Measurements from ENCODE around the gene MAPK6.
"Not testable (repeated sequence)": the region's sequence is repeated elsewhere in the genome, so short reads cannot be mapped to it uniquely, and the experiment has no call there.

MAPK6 gene

GRCh38 chr15:52018693-52019393 is at the start of gene MAPK6:
Gene MAPK6, plus strand, starts transcription at chr15:52019219. Its CDS starts 27,242 bp downstream, at chr15:52046461.
- peak; percentile 92 for DNase-seq (ENCODE audit: low read depth)

- DNase-seq (ENCODE audit: low read depth), result no peak
Observed at GRCh38 chr15:51969728-51970127, 49.3 kb upstream of the MAPK6 start.

GRCh38 chr15:51970132-51970817 is 48.7 kb upstream of the MAPK6 start:
- DNase-seq (ENCODE audit: low read depth), result no peak

DNA sequence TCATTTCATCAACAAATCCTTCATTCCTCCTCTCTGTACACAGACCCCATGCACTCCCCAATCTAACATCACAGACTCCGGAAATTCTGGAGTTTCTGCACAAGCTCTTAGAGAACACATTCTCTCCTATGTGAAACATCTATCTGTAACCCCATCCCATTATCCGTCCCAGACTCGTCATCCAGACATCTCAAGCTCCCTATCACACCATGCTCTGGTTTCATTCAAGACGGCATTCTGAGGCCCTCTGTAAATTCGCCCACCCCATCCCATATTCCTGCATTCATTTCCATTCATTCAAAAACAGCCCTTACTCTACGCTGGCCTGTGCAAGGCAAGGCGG is 48.0 kb upstream of the MAPK6 start:
- DNase-seq (ENCODE audit: low read depth), result no peak

- peak; percentile 57 for DNase-seq (ENCODE audit: low read depth)
Observed at GRCh38 chr15:51971375-51972133, 47.5 kb upstream of the MAPK6 start, which contains the start of gene LEO1. Gene LEO1, minus strand, starts transcription at chr15:51971778. Its CDS starts 33 bp downstream, at chr15:51971745.

DNA sequence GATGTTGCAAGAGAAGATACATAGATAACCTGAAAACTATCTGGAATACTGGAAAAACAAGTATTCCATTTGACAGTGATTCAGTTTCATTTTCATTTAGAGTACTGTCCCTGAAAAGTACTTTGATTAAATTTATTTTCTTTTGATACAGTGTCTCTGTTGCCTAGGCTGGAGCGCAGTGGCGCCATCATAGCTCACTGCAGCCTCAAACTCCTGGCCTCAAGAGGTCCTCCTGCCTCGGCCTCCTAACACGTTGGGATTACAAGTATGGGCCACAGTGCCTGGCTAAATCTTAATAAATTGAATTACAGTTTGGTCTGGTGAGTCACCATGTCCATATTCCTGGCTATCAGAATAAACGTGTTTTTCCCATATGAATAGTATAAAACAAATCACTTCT is 45.8 kb upstream of the MAPK6 start:
- no peak for DNase-seq (ENCODE audit: low read depth)

DNA sequence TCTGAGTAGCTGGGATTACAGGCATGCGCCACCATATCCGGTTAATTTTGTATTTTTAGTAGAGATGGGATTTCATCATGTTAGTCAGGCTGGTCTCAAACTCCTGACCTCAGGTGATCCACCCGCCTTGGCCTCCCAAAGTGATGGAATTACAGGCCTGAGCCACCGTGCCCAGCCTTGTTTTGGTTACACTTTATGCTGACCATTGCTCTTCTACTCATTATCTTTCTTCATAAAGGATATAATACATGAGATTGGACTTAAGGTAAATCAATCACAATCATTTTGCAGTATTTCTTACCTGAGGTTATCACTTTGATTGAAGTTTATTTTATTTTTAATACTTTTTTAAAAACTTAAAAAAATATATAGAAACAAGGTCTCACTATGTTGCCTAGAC is 45.2 kb upstream of the MAPK6 start:
- no peak for DNase-seq (ENCODE audit: low read depth)

GRCh38 chr15:51982013-51982769 is 36.8 kb upstream of the MAPK6 start:
- no peak for DNase-seq (ENCODE audit: low read depth)

GRCh38 chr15:51982770-51983103 is 36.3 kb upstream of the MAPK6 start:
- DNase-seq (ENCODE audit: low read depth), result no peak

DNA sequence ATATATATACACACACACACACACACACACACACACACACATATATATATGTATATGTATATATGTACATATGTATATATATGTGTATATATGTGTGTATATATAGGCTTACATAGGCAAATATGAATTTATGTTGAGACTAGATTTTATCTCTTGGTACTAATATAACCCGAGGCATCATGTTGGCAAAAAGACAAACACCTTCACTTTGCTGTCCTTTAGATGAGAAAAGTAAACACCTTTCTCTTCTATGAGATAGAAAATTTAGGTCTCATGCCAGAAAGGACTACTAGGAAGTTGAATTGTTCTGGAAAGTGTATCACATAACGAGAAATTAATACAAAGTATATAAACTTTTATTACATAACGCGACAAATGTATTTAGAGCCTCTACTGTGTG is 27.9 kb upstream of the MAPK6 start:
- DNase-seq (ENCODE audit: low read depth), result no peak

GRCh38 chr15:51992953-51993352 is 26.1 kb upstream of the MAPK6 start:
- DNase-seq (ENCODE audit: low read depth), result no peak

DNA sequence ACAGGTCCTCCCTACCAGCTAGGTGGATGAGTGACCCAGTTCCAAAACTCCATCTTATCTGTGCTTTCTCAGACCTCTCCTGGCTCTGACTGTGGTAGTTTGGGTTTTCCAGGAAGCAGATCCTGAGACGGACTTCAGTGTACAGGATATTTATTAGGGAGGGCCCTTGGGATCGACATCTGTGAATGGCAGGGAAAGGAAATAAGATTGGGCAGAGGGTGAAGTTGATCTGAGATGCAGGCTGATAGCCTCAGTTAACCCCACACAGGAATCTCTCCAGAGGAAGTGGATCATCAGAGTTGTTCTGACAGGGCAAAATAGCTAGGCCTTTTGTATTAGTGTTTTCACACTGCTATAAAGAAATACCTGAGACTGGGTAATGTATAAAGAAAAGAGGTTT is 16.7 kb upstream of the MAPK6 start:
- DNase-seq (ENCODE audit: low read depth), result no peak

- not testable (repeated sequence) for DNase-seq (ENCODE audit: low read depth)
Observed at GRCh38 chr15:52003089-52003488, 15.9 kb upstream of the MAPK6 start.

DNA sequence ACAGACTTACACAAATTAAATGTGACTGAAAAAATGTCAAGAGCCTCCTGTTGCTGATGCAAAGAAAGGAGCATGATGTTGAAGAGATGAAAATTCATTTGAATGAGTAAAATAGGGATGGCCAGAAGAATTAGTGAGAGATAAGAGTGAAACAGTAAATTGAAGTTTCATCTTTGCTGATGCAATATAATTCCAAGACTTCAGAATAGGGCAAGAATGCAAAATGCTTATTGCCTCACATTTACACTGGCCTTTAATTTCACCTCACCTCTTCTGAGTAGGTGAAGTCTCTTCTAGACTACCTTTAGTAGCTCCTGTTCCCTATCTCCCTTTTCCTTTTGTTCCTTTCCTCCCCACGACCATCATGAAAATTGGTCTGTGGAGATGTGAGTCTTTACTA is 15.3 kb upstream of the MAPK6 start:
- no peak for DNase-seq (ENCODE audit: low read depth)

DNA sequence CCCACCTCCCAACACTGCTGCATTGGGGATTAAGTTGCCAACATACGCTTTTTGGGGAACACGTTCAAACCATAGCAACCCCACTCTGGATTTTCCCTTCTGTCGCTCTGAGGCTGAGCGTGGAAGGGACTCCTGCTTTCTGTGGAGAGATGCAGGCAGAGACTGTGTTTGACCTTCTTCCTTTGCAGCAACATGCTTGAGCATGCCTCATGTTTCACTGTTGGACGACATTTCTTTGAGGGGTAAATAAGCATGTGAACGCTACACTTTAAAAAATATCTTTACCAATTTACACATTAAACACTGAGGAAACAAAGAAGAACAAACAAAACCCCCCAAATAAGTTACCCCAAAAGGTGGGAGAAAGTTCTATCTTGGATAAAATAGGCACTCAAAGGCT is 14.2 kb upstream of the MAPK6 start:
- DNase-seq (ENCODE audit: low read depth), result no peak

- no peak for DNase-seq (ENCODE audit: low read depth)
Observed at GRCh38 chr15:52005748-52006701, 13.0 kb upstream of the MAPK6 start.

DNA sequence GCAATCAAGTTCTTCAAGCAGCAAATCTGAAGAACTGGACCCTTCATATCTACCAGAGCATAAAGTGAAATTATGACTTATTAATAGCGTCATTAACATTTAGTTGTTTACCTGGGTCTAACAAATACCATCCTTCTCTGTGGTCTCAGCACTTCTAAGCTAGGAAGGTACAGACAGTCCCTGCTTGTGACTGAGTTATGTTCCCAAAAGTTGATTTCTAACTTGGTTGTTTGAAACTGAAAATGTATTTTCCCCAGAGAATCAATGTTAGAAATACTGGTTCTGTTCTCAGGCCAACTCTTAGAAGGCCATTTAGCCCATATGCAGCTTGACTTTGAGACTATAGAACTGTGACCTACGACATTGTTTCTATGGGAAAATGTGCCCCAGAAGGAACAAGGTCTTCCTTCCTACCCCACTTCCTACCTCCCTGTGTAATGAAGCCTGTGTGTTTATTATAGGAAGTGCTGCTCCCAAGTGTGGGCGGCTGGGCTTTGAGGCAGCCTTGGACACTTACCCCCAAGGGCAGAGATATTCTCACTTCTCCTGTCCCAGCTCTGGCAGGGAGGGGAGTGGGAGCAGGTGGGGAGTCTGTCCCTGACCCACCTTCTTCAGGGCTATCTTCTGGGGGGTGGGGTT is 12.2 kb upstream of the MAPK6 start:
- no peak for DNase-seq (ENCODE audit: low read depth)

DNA sequence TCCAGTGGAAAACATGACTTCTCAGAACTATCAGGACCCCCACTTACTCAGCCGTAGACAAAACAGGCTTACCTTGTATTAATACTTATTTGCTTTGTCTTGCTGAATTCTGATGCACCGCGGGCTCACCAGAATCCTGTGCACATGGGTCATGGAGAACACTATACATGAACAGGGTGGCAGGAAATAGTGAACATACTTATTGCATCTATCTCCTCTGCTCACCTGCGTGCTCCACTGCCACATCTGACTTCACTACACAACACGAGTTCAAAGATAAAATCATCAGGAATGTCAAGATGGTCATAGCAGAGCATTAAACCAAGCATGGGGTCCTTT is 10.7 kb upstream of the MAPK6 start:
- DNase-seq (ENCODE audit: low read depth), result no peak

GRCh38 chr15:52008698-52009434 is 10.2 kb upstream of the MAPK6 start:
- no peak for DNase-seq (ENCODE audit: low read depth)

Measured in stimulated activated CD8-positive, alpha-beta memory T cell treated with anti-CD3 and anti-CD28 coated beads, Interleukin-15, amount 100 ng/mL, for 24 hours (primary cell).